GM12873 (cell line): ENCODE data around the gene CACNG8.

Experiments used
- TF ChIP-seq, protein P1 (sequence below): IDR thresholded peaks from 2 replicates; pipeline ENCODE4 v1.5.1; 2012; ENCODE audit warnings: low read depth, mild to moderate bottlenecking, moderate library complexity, low read length, control low read depth; ENCODE audit not compliant: insufficient read depth; ENCODE audit errors: missing control alignments

CACNG8 gene

DNA sequence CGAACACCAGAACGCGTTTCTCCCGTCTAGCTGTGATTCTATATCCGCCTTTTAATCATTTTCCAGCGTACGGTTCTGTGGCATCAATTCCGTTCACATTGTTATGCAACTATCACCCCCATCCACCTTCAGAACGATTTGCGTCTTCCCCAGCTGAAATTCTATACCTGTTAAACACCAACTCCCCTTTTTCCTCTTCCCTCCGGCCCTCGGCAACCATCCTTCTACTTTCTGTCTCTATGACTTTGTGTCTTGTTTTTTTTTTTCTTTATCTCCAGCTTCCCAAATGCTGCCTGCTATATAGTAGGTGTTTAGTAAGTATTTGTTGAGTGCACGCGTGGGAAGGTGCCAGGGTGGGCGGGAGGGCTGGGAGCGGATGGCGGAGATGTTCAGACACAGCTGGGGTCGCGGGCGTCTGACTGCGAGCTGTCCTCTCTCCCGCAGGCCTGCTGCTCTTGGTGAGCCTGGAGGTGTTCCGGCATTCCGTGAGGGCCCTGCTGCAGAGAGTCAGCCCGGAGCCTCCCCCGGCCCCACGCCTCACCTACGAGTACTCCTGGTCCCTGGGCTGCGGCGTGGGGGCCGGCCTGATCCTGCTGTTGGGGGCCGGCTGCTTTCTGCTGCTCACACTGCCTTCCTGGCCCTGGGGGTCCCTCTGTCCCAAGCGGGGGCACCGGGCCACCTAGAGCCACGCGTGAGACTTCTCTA is 48.9 kb downstream of the CACNG8 start:
- TF ChIP-seq, protein P1, sequence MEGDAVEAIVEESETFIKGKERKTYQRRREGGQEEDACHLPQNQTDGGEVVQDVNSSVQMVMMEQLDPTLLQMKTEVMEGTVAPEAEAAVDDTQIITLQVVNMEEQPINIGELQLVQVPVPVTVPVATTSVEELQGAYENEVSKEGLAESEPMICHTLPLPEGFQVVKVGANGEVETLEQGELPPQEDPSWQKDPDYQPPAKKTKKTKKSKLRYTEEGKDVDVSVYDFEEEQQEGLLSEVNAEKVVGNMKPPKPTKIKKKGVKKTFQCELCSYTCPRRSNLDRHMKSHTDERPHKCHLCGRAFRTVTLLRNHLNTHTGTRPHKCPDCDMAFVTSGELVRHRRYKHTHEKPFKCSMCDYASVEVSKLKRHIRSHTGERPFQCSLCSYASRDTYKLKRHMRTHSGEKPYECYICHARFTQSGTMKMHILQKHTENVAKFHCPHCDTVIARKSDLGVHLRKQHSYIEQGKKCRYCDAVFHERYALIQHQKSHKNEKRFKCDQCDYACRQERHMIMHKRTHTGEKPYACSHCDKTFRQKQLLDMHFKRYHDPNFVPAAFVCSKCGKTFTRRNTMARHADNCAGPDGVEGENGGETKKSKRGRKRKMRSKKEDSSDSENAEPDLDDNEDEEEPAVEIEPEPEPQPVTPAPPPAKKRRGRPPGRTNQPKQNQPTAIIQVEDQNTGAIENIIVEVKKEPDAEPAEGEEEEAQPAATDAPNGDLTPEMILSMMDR, result no peak

DNA sequence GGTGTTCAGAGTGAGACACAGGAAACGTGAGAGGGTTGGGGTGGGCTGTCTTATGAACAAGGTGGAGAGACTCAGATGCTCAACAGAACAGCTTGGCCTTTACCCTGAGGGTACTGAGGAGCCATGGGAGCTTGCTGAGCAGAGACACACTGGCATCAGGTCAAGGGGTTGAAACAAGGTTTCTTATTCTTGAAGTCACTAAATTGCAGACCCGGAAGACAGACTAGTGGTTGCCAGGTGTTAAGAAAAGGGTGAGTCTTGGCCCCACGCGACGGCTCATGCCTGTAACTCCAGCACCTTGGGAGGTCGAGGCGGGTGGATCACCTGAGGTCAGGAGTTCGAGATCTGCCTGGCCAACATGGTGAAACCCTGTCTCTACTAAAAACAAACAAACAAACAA is 51.1 kb downstream of the CACNG8 start:
- TF ChIP-seq, protein P1, result no peak

DNA sequence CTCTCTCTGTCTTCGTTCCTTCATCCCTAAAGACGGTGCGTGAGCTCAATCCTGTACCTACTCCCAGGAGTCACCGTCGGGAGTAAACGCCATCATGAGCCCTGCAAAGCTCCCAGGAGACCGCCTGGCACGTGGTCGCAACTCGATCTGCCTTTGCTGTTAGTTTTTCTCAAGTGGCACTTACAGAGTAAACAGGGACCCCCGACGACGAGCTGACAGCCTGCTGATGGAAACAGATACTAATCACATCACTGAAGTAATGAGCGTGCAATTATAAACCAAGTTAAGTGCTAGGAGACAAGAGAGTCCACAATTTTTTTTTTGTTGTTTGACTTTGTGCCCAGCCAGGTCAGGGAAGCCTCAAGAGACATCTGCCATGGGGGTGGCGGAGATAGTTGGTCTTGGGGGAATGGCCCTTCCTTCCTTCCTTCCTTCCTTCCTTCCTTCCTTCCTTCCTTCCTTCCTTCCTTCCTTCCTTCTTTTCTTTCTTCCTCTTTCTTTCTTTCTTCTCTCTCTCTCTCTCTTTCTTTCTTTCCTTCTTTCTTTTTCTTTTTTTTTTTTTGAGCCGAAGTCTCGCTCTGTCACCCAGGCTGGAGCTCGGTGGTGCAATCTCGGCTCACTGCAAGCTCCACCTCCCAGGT is 52.3 kb downstream of the CACNG8 start:
- TF ChIP-seq, protein P1, result no peak

DNA sequence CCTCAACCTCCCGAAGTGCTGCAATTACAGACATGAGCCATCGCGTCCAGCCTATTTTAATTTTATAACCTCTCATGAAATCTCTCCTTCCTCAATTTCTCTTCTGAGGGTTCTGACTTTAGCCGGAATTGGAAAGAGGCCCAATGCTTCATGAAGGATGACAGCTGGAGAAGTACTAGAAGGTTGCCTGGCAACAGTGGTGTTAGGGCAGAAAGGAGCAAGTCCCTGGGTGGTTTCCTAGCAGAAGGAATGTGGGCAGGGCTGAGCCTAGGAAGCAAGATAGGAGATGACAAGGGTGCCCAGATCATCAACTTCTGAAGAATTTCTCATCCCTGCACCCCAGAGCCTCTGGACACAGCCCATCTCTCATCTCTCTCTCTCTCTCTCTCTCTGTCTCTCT is 54.5 kb downstream of the CACNG8 start:
- TF ChIP-seq, protein P1, result no peak

DNA sequence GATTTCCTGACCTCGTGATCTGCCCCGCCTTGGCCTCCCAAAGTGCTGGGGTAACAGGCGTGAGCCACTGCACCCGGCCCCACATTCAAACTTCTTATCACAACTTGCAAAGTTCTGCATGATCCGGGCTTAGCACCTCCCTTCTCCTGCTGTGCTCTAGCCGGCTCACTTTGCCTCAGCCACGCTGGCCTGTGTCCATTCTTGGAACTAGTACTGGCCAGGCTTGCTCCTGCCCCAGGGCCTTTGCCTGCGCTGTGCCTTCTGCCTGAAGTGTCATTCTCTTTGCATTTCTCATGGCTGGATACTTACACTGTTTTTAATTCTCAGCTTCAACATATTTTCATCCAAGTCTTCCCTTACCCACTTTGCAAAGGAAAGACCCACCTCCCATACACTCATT is 58.6 kb downstream of the CACNG8 start:
- TF ChIP-seq, protein P1, result no peak

DNA sequence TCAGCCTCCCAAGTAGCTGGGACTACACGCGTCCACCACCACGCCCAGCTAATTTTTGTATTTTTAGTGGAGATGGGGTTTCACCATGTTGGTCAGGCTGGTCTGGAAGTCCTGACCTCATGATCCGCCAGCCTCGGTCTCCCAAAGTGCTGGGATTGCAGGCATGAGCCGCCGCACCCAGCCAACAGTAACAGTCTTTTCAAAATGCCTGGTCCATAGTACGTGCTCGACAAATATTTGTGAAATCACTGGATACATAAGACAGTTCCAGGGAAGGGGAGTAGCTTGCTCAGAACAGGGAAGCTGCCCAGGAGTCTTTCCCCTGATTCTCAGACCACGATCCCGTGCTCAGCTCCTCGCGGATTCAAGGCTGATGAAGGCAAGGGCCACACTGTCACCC is 59.2 kb downstream of the CACNG8 start:
- TF ChIP-seq, protein P1, result no peak

DNA sequence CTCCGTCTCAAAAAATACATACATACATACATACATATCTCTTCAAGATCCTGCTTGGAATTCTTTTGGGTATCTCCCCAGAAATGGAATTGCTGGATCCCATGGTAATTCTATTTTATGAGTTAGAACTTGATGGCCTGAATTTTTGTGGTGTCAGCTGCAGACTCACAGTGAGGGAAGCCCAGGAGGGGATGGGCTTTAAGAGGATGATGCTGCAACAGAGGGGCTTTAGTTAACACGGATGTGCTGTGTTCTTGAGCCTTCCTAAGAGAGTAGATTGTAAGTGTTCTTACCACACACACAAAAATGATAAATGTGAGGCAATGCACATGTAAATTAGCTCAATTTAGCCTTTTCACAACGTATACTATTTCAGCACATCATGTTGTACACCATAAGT is 60.5 kb downstream of the CACNG8 start:
- TF ChIP-seq, protein P1, result no peak
